OCI-LY3 (cell line): Measurements from ENCODE around the gene EPHA3.
"Not testable (repeated sequence)": the region's sequence is repeated elsewhere in the genome, so short reads cannot be mapped to it uniquely, and the experiment has no call there.

Experiments used
- H2AFZ ChIP-seq: fragments of 200-600, 300-600 bp; shearing (Covaris generic); 2 replicates; pipeline ENCODE4 v1.6.0; 2014; ENCODE audit warnings: antibody characterized with exemption, low read depth, low read length
- H3K27ac ChIP-seq: fragments of 200-600, 300-600 bp; sonication (generic); 2 replicates; pipeline ENCODE4 v1.5.1; 2014; ENCODE audit warnings: mild to moderate bottlenecking, low read length, moderate library complexity, mixed read lengths
- H3K27me3 ChIP-seq: fragments of 200-600, 300-600 bp; sonication (generic); 2 replicates; pipeline ENCODE4 v1.6.1; 2014; ENCODE audit warnings: low read depth, low read length, mixed read lengths
- H3K36me3 ChIP-seq: fragments of 200-600, 300-600 bp; sonication (generic); replicated peaks from 2 replicates; pipeline ENCODE3; 2014; ENCODE audit warnings: low read depth, low read length, mixed read lengths
- H3K4me1 ChIP-seq: fragments of 300-600, 200-600 bp; sonication (generic); 2 replicates; pipeline ENCODE4 v1.6.1; 2014; ENCODE audit warnings: low read length, mixed read lengths
- H3K4me2 ChIP-seq: fragments of 200-600, 300-600 bp; sonication (generic); 2 replicates; pipeline ENCODE4 v1.6.1; 2014; ENCODE audit warnings: low read length, mixed read lengths
- H3K4me3 ChIP-seq: fragments of 300-600, 200-600 bp; sonication (generic); 2 replicates; pipeline ENCODE4 v1.5.1; 2014; ENCODE audit warnings: antibody characterized with exemption, mild to moderate bottlenecking, low read length, moderate library complexity
- H3K79me2 ChIP-seq: fragments of 300-600, 200-600 bp; shearing (Covaris generic); 2 replicates; pipeline ENCODE4 v1.6.1; 2014; ENCODE audit warnings: mild to moderate bottlenecking, low read length, mixed read lengths
- H3K9ac ChIP-seq: fragments of 300-600, 200-600 bp; shearing (Covaris generic); 2 replicates; pipeline ENCODE4 v1.6.0; 2014; ENCODE audit warnings: mild to moderate bottlenecking, low read length, moderate library complexity
- H3K9me3 ChIP-seq: fragments of 200-600, 300-600 bp; shearing (Covaris generic); 2 replicates; pipeline ENCODE4 v1.6.1; 2014; ENCODE audit warnings: low read length, mixed read lengths; ENCODE audit not compliant: insufficient read depth
- H4K20me1 ChIP-seq: fragments of 200-600, 300-600 bp; sonication (generic); 2 replicates; pipeline ENCODE4 v1.6.1; 2016; ENCODE audit warnings: low read length, mixed read lengths; ENCODE audit not compliant: insufficient read depth
- EZH2phosphoT487 ChIP-seq: fragments of 200-600 bp; shearing (Covaris generic); IDR thresholded peaks from 2 replicates; pipeline ENCODE4 v1.6.1; 2018; ENCODE audit warnings: antibody characterized with exemption, mixed run types, low read depth
- TF ChIP-seq, protein P1 (sequence below): fragments of 200-600, 300-600 bp; sonication (generic); IDR thresholded peaks from 2 replicates; pipeline ENCODE4 v1.5.1; 2014; ENCODE audit warnings: antibody characterized with exemption, low read length, low read depth

The EPHA3 gene

GRCh38 chr3:89332793-89333192, 225.4 kb downstream of the EPHA3 start:
- TF ChIP-seq, protein P1, sequence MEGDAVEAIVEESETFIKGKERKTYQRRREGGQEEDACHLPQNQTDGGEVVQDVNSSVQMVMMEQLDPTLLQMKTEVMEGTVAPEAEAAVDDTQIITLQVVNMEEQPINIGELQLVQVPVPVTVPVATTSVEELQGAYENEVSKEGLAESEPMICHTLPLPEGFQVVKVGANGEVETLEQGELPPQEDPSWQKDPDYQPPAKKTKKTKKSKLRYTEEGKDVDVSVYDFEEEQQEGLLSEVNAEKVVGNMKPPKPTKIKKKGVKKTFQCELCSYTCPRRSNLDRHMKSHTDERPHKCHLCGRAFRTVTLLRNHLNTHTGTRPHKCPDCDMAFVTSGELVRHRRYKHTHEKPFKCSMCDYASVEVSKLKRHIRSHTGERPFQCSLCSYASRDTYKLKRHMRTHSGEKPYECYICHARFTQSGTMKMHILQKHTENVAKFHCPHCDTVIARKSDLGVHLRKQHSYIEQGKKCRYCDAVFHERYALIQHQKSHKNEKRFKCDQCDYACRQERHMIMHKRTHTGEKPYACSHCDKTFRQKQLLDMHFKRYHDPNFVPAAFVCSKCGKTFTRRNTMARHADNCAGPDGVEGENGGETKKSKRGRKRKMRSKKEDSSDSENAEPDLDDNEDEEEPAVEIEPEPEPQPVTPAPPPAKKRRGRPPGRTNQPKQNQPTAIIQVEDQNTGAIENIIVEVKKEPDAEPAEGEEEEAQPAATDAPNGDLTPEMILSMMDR = no peak
- no peak for TF ChIP-seq EZH2phosphoT487
- Histone ChIP-seq H3K4me2 (no peak overlapping the region), H3K79me2 (no peaks in the 10 kb centered on the region), H2AFZ (no peak overlapping the region; the same call in 1 of the 2 replicates), H4K20me1 (no peaks in the 10 kb centered on the region), H3K4me1 (no peaks in the 10 kb centered on the region), H3K4me3 (no peak overlapping the region), H3K9ac (no peak overlapping the region), H3K9me3 (no peaks in the 10 kb centered on the region), H3K36me3 (no peaks in the 10 kb centered on the region), H3K27ac (no peak overlapping the region), H3K27me3 (no peaks in the 10 kb centered on the region)

GRCh38 chr3:89335693-89336092, 228.3 kb downstream of the EPHA3 start:
- no peak overlapping the region for H3K4me3 ChIP-seq
- H3K4me2 ChIP-seq = no peak overlapping the region
- H4K20me1 ChIP-seq = no peaks in the 10 kb centered on the region
- H3K27me3 ChIP-seq = no peaks in the 10 kb centered on the region
- H3K9me3 ChIP-seq = no peaks in the 10 kb centered on the region
- H3K79me2 ChIP-seq = no peaks in the 10 kb centered on the region
- H3K27ac ChIP-seq = no peak overlapping the region
- H2AFZ ChIP-seq = no peak overlapping the region
- no peak overlapping the region for H3K9ac ChIP-seq
- no peaks in the 10 kb centered on the region for H3K4me1 ChIP-seq
- TF ChIP-seq, protein P1 = no peak
- no peak for TF ChIP-seq EZH2phosphoT487
- no peaks in the 10 kb centered on the region for H3K36me3 ChIP-seq

- Histone ChIP-seq H2AFZ (no peak overlapping the region), H3K4me1 (no peaks in the 10 kb centered on the region), H3K4me2 (no peak overlapping the region), H3K36me3 (no peaks in the 10 kb centered on the region), H3K27ac (no peak overlapping the region), H3K79me2 (no peaks in the 10 kb centered on the region), H3K4me3 (no peak overlapping the region), H3K27me3 (no peaks in the 10 kb centered on the region), H3K9me3 (no peaks in the 10 kb centered on the region), H4K20me1 (no peaks in the 10 kb centered on the region), H3K9ac (no peak overlapping the region)
- TF ChIP-seq EZH2phosphoT487 = no peak
- TF ChIP-seq, protein P1 = no peak
Measured at GRCh38 chr3:89340408-89340807, 233.0 kb downstream of the EPHA3 start.

GRCh38 chr3:89344076-89344475, 236.7 kb downstream of the EPHA3 start:
- no peak overlapping the region for H3K4me3 ChIP-seq
- H3K9ac ChIP-seq = no peak overlapping the region
- no peak overlapping the region for H2AFZ ChIP-seq
- H3K27ac ChIP-seq = no peak overlapping the region
- no peaks in the 10 kb centered on the region for H3K9me3 ChIP-seq
- H4K20me1 ChIP-seq = no peaks in the 10 kb centered on the region
- H3K79me2 ChIP-seq = no peaks in the 10 kb centered on the region
- H3K4me1 ChIP-seq = no peaks in the 10 kb centered on the region
- no peaks in the 10 kb centered on the region for H3K27me3 ChIP-seq
- TF ChIP-seq EZH2phosphoT487 = no peak
- TF ChIP-seq, protein P1 = no peak
- no peaks in the 10 kb centered on the region for H3K36me3 ChIP-seq
- no peak overlapping the region for H3K4me2 ChIP-seq

- not testable (repeated sequence) for H3K27ac ChIP-seq, H3K79me2 ChIP-seq, H2AFZ ChIP-seq, H3K4me3 ChIP-seq, H4K20me1 ChIP-seq, H3K4me2 ChIP-seq, H3K36me3 ChIP-seq, H3K27me3 ChIP-seq, H3K4me1 ChIP-seq, H3K9ac ChIP-seq, H3K9me3 ChIP-seq
Measured at GRCh38 chr3:89350935-89351334, 243.5 kb downstream of the EPHA3 start.
